A673 (cell line): ENCODE results near the gene MIOS.

ENCODE experiments used
- EZH2 ChIP-seq: fragments of 200-600 bp; sonication (generic); IDR thresholded peaks from 2 replicates; pipeline ENCODE4 v1.6.1; 2017; ENCODE audit warnings: borderline replicate concordance, low read depth, mild to moderate bottlenecking, mixed read lengths, antibody characterized with exemption, low read length; ENCODE audit not compliant: poor library complexity, severe bottlenecking
- TF ChIP-seq, protein P1 (sequence below): fragments of 300-800, 200-600 bp; sonication (generic); conservative IDR thresholded peaks from 2 replicates; pipeline ENCODE4 v1.5.1; 2017; ENCODE audit warnings: low read depth, mild to moderate bottlenecking, antibody characterized with exemption, low read length, moderate library complexity, mixed read lengths

DNA sequence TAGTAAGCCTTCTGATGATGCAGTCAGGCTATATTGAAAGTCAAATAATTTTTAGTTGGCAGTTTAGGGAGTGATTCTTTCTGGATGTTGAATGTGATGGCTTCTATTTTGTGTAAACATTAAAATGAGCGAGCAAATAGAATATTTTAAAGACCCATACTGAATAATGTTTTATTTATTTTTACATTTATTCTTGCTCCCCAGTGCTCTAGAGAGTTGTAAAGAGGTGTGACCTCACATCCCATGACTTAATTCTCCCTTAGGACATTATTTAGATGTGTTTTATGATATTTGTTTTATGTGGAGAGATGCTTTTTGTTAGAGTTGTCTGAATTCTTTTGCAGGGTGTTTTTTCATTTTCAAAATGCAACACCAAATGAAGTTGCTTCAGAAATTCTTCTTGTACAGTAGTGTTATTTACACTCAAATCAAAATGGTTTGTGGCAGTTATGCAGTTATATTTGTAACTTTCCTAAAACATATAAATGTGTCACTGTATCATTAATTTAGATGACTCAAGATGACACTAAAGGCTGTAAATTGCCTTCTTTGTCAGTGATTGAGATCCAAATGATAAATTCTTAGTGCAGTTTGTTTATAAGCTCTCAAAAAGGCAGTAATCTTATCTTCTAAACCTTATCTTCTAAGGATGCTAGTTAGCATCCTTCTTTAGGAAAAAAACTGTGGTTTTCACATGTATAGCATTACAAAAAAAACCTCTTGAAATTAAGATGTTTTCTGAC, 86.3 kb downstream of the MIOS start:
- no peak for TF ChIP-seq EZH2
- TF ChIP-seq, protein P1, sequence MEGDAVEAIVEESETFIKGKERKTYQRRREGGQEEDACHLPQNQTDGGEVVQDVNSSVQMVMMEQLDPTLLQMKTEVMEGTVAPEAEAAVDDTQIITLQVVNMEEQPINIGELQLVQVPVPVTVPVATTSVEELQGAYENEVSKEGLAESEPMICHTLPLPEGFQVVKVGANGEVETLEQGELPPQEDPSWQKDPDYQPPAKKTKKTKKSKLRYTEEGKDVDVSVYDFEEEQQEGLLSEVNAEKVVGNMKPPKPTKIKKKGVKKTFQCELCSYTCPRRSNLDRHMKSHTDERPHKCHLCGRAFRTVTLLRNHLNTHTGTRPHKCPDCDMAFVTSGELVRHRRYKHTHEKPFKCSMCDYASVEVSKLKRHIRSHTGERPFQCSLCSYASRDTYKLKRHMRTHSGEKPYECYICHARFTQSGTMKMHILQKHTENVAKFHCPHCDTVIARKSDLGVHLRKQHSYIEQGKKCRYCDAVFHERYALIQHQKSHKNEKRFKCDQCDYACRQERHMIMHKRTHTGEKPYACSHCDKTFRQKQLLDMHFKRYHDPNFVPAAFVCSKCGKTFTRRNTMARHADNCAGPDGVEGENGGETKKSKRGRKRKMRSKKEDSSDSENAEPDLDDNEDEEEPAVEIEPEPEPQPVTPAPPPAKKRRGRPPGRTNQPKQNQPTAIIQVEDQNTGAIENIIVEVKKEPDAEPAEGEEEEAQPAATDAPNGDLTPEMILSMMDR, result no peak
